T-helper 2 cell treated with Interferon-gamma antibody and Interleukin-4, amounts not matched to agents 100 ng/mL and 5 ng/mL, for 36 hours (primary cell): ENCODE measurements around the gene SEPHS1. TPM values are rescaled to one million over a fixed set of nuclear protein-coding genes. Genes with fewer than 3 reads are reported as not detected.

ENCODE experiments used
- intact Hi-C: fragments of 100-400 bp; cut with micrococcal nuclease; formaldehyde crosslinking; loops from one replicate; pipeline ENCODE4 v1.15.1; 2023
- total RNA-seq: library from RNA; stranded (reverse); gene quantifications from 2 replicates; pipeline ENCODE4 v1.2.3, GENCODE V29; 2022

SEPHS1 gene
- total RNA-seq, 1 donor from 2014 or later = 54.2 TPM

DNA sequence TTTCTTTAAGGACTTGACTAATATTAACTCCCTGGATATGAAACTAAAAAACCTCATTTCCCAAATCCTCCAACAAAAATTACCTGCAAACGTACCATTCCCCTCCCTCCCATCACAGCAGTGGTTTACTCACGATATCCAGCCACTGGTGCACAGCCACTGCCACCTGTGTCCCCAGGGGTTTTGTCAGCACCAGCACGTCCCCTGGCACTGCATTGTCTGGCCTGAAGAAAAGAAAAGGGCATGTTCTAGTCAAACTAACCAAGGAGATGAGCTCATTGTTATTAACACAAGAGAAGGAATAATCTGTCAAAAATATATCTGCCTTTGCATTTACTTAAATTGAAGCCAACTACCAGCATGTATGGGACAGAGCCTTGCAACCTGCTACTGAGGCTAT, 18.5 kb downstream of the SEPHS1 start:
- intact Hi-C loops = no loop called here

- intact Hi-C loops = no loop called here
These were observed 19.5 kb downstream of the SEPHS1 start for GRCh38 chr10:13328613-13329012.

GRCh38 chr10:13328126-13328525, 20.0 kb downstream of the SEPHS1 start:
- intact Hi-C loops = no loop called here

DNA sequence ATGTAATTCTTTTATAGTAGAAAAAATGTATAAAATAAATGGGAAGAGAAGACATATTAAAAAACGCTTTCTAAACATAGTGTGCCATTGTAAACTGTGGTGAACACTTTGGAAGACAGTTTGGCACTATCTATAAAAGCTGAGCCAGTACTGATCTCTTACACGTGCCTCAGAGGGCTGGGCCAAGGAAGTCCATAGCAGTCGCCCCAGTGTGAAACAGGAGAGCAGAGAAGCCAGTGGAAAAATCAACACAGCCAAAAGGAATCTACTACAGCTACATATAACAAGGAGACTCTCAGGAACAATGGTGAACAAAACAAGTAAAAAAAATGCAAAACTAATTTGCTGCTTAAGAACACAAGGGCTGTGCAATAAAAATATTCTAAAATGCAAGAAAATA, 20.6 kb downstream of the SEPHS1 start:
- intact Hi-C loops = no loop called here

DNA sequence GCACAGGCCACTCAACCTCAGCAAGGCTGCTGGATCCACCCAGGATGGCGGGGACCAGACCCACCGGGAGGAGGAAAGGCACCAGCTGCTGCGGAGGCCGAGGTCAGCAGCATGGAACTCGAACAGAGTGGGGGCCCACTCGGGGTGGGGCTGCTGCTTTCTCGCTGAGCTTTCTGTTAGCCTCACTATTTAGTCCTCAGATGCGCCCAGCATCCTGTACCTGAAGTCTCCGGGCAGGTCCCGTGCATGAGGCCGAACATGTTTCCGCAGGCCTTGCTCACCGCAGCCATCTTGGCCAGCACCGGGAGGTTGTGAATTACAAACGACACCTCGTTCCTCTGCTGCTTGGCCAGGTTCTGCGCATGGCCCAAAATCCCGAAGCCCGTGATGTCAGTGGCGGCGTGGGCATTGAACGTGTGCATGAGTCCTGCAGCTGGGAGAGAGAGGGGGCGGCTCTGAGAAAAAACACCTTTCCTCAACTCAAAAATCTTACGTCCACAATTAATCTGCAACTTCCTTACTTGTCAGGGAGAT, 25.4 kb downstream of the SEPHS1 start:
- intact Hi-C loops = no loop called here

- intact Hi-C loops = no loop called here
These were observed 26.5 kb downstream of the SEPHS1 start for GRCh38 chr10:13321576-13321975.

DNA sequence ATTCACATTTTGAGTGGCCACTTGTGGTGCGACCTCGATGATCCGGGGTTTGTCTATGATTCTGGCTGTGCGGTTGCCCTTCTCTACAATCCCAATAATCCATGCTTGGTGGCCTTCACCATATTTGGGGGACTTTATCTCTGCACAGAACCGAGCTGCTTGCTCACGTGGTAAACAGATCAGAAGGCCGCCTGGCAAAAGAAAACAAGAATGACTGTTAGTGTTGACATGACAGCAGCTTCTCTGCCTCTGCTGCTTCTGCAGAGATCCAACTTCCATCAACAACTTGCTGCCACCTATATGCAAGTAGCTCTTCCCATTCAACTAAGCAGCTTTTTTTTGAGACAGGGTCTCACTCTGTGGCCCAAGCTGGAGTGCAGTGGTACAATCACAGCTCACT, 28.9 kb downstream of the SEPHS1 start:
- intact Hi-C loops = no loop called here

- intact Hi-C loops = no loop called here
These were observed 30.6 kb downstream of the SEPHS1 start for GRCh38 chr10:13317474-13317873.

DNA sequence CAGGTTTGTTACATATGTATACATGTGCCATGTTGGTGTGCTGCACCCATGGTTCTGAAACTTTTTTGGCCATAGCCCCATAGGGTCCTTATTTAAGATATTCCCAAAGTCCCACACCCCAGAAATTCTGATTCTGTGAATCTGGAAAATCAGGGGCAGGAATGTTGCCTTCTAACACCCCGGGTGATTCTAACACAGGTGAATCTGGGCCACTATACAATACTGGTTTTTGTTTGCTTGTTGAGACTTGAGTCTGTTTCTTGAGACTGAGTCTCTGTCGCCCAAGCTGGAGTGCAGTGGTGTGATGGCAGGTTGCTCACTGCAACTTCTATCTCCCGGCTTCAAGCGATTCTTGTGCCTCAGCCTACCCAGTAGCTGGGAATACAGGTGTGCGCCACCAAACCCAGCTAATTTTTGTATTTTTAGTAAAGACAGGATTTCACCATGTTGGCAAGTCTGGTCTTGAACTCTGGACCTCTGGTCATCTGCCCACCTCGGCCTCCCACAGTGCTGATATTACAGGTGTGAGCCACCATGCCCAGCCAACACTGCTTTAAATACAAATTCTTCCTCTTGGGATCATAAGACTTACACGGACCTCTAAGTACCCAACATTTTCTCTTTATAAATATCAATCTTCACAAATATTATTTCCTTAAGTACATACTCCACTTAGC, 31.3 kb downstream of the SEPHS1 start:
- intact Hi-C loops = no loop called here

DNA sequence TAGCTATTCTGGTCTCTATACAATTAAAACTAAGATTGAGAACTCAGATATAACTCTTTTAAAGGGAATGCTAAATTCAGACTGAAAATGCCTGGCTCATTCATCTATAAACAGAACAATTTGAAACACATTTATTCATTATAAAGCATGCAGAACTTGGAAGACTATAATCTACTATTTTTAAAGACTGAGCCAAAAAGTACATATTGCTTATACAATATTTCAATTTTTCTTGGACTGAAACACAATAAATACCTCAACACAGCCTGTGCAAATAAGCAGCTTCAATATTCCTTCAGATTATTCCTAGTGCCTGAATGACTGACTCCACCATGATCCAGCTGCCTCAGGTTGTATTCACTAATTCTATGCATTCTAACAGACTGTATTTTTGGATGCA, 32.7 kb downstream of the SEPHS1 start:
- intact Hi-C loops = no loop called here

- intact Hi-C loops = no loop called here
These were observed 36.9 kb downstream of the SEPHS1 start for GRCh38 chr10:13311177-13311575.

DNA sequence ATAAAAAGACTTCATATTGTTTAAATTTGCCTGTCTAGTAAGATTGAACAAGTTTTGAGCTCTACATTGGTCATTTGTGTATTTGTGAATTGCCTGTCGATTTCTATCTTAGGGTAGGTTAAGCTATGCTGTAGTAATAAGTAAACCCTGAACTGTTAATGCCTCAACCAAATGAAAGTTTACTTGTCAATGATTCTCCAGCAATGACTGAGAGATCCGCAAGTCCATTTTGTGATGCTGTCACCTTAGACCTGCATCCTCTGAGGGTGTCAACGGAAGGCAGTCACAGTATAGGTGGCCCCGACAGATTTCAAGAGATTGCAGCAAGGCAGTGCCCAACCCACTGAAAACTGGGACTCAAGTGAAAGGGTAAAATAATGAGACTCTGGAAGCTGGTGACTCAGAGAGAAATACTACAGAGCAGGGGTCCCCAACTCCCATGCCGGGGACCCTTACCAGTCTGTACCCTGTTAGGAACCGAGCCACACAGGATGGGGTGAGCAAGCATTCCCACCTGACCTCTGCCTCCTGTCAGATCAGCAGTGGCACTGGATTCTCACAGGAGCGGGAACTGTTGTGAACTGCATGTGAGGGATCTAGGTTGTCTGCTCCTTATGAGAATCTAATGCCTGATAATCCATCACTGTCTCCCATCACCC, 37.4 kb downstream of the SEPHS1 start:
- intact Hi-C loops = no loop called here

- intact Hi-C loops = no loop called here
These were observed 38.3 kb downstream of the SEPHS1 start for GRCh38 chr10:13309792-13310191.

DNA sequence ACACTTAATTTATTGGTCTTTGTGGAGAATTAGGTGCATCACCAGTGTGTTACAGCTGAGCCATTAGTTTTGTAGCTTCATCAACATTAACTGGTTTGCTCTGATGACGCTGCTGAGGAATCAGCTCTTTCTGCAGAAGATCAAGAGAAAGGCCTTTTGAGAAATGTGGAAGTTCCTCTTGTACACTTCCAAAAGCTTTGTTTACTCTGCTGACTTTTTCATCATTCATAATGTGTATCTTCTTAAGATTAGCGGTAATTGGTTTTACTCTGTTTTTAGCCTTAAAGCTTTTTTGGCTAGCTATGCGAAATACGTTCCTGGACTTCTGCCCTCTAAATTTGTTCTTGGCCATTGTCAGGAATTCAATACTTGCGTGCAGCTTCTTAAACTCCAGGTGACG, 40.0 kb downstream of the SEPHS1 start:
- intact Hi-C loops = no loop called here

GRCh38 chr10:13306103-13306502, 42.0 kb downstream of the SEPHS1 start:
- intact Hi-C loops = no loop called here

DNA sequence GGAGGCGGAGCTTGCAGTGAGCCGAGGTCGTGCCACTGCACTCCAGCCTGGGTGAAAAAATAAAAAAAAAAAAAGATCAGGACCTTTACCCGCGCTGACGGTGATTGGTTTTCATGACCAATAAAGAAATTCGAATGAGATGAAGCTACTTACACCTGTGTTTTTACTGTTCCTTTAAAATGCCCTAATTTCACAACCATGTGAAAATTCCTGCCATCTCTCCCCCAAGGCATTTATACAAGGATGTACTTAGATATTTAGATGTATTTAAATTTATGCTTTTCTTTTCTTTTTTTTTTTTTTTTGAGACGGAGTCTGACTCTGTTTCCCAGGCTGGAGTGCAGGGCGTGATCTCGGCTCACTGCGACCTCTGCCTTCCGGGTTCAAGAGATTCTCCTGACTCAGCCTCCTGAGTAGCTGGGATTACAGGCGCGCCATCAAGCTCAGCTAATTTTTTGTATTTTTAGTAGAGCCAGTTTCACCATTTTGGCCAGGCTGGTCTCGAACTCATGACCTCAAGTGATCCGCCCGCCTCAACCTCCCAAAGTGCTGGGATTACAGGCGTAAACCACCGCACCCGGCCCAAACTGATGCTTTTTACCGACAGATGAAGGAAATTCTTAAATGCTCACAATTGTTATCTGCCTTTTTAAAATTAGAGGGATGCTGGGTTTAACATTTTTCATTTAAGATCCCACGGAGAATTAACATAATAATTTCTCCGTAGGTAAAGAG, 45.1 kb downstream of the SEPHS1 start:
- intact Hi-C loops = loop anchor here (1.0 to 5.0 kb wide), 6 partner anchors 32 to 1234 kb away; partner anchors contain the start of genes DHTKD1, MCM10, OPTN and PRPF18

GRCh38 chr10:13299437-13300287, 48.4 kb downstream of the SEPHS1 start, which contains the start of gene PHYH:
PHYH (minus strand) TSS chr10:13300064; CDS start chr10:13300042, 22 bp downstream.
- intact Hi-C loops = loop anchor here (1.0 to 5.0 kb wide), 2 partner anchors 48 to 288 kb away; partner anchors contain the start of gene PRPF18

DNA sequence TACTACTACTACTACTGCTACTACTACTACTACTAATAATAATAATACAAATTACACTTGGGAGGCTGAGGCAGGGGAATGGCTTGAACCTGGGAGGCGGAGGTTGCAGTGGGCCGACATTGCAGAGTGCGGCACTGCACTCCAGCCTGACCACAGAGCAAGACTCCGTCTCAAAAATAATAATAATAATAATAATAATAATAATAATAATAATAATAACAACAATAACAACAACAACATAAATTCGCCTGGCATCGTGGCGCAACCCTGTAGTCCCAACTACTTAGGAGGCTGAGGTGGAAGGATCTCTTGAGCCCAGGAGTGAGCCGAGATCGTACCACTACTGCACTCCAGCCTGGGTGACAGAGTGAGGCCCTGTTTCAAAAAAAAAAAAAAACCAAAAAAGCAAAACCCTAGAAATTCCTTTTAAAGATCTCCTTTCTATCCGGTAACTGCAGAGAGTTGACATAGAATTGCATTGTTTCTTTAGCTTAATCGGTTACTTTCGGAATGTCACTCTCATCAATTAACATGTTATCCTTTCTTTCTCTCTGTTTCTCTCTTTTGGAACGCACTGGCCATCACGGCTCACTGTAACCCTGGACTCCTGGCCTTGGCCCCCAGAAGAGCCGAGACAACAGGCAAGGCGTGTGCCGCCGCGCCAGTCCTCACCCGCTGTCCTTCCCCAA, 49.2 kb downstream of the SEPHS1 start:
- intact Hi-C loops = no loop called here

- intact Hi-C loops = no loop called here
These were observed 51.6 kb downstream of the SEPHS1 start for GRCh38 chr10:13296476-13296875.

GRCh38 chr10:13294784-13295183, 53.3 kb downstream of the SEPHS1 start:
- intact Hi-C loops = no loop called here
